ENCODE data around the gene DAB2IP. TPM values are rescaled to one million over a fixed set of nuclear protein-coding genes. Genes with fewer than 3 reads are reported as not detected.

The DAB2IP gene
- polyA plus RNA-seq, 1 donor from 2014 or later = 17.3 TPM

GRCh38 chr9:121671612-121672155 lies 20.2 kb downstream of the DAB2IP start:
- Histone ChIP-seq H3K9me3 (ENCODE audit: low read length) (no peaks in the 10 kb centered on the region), H3K27ac (ENCODE audit: low read length) (peak overlapping the region; percentile 75), H3K36me3 (ENCODE audit: insufficient read depth, low read length) (no peaks in the 10 kb centered on the region), H3K79me2 (replicated peaks; ENCODE audit: insufficient read depth, low read length) (no peaks in the 10 kb centered on the region), H3K27me3 (ENCODE audit: insufficient read depth, low read depth, low read length) (no peaks in the 10 kb centered on the region), H3K9me2 (ENCODE audit: insufficient read depth, low read length) (no peaks in the 10 kb centered on the region), H2AFZ (ENCODE audit: low read depth, low read length) (no peak overlapping the region), H4K20me1 (ENCODE audit: insufficient read depth) (no peaks in the 10 kb centered on the region), H3K4me3 (ENCODE audit: low read length) (peak overlapping the region; percentile 52), H3K4me2 (ENCODE audit: low read length) (peak overlapping the region; percentile 79), H3F3A (ENCODE audit: insufficient read depth, low read length, poor library complexity, severe bottlenecking) (no peaks in the 10 kb centered on the region), H3K9ac (ENCODE audit: low read length) (peak overlapping the region; percentile 33)
- no peak for TF ChIP-seq CTCF (IDR thresholded peaks at IDR 0.05; ENCODE audit: poor library complexity, severe bottlenecking)
- no peak for TF ChIP-seq TAF1 (IDR thresholded peaks at IDR 0.05; ENCODE audit: low read depth)
- TF ChIP-seq RAD21 (conservative IDR thresholded peaks at IDR 0.05) = no peak
- TF ChIP-seq MXI1 (conservative IDR thresholded peaks at IDR 0.05; ENCODE audit: poor library complexity, severe bottlenecking) = no peak
- no peak for TF ChIP-seq POLR2AphosphoS5 (IDR thresholded peaks at IDR 0.05)
- TF ChIP-seq REST (IDR thresholded peaks at IDR 0.05; ENCODE audit: borderline replicate concordance) = no peak
- TF ChIP-seq EP300 (conservative IDR thresholded peaks at IDR 0.05; ENCODE audit: poor library complexity, severe bottlenecking) = no peak
- no peak for TF ChIP-seq SMC3 (conservative IDR thresholded peaks at IDR 0.05; ENCODE audit: poor library complexity)
- no peak for TF ChIP-seq EZH2 (IDR thresholded peaks at IDR 0.05; ENCODE audit: borderline replicate concordance, insufficient read depth, low read length, poor library complexity, severe bottlenecking)

GRCh38 chr9:121672213-121672612 lies 20.8 kb downstream of the DAB2IP start:
- no peaks in the 10 kb centered on the region for H3K36me3 ChIP-seq (ENCODE audit: insufficient read depth, low read length)
- no peaks in the 10 kb centered on the region for H3F3A ChIP-seq (ENCODE audit: insufficient read depth, low read length, poor library complexity, severe bottlenecking)
- H3K9ac ChIP-seq (ENCODE audit: low read length) = peak overlapping the region; percentile 33
- peak; percentile 9 for TF ChIP-seq MXI1 (conservative IDR thresholded peaks at IDR 0.05; ENCODE audit: poor library complexity, severe bottlenecking)
- peak; percentile 67 for TF ChIP-seq EP300 (conservative IDR thresholded peaks at IDR 0.05; ENCODE audit: poor library complexity, severe bottlenecking)
- TF ChIP-seq REST (IDR thresholded peaks at IDR 0.05; ENCODE audit: borderline replicate concordance) = peak; percentile 17
- TF ChIP-seq SMC3 (conservative IDR thresholded peaks at IDR 0.05; ENCODE audit: poor library complexity) = peak; percentile 16
- peak; percentile 48 for TF ChIP-seq POLR2AphosphoS5 (IDR thresholded peaks at IDR 0.05)
- TF ChIP-seq TAF1 (IDR thresholded peaks at IDR 0.05; ENCODE audit: low read depth) = no peak
- no peak for TF ChIP-seq EZH2 (IDR thresholded peaks at IDR 0.05; ENCODE audit: borderline replicate concordance, insufficient read depth, low read length, poor library complexity, severe bottlenecking)
- no peaks in the 10 kb centered on the region for H3K27me3 ChIP-seq (ENCODE audit: insufficient read depth, low read depth, low read length)
- H3K4me3 ChIP-seq (ENCODE audit: low read length) = peak overlapping the region; percentile 52
- no peak overlapping the region for H2AFZ ChIP-seq (ENCODE audit: low read depth, low read length)
- no peaks in the 10 kb centered on the region for H4K20me1 ChIP-seq (ENCODE audit: insufficient read depth)
- H3K9me2 ChIP-seq (ENCODE audit: insufficient read depth, low read length) = no peaks in the 10 kb centered on the region
- peak overlapping the region; percentile 75 for H3K27ac ChIP-seq (ENCODE audit: low read length)
- H3K4me2 ChIP-seq (ENCODE audit: low read length) = peak overlapping the region; percentile 79
- H3K9me3 ChIP-seq (ENCODE audit: low read length) = no peaks in the 10 kb centered on the region
- H3K79me2 ChIP-seq (replicated peaks; ENCODE audit: insufficient read depth, low read length) = no peaks in the 10 kb centered on the region

Data from neural cell (in vitro differentiated cells).